ENCODE data around the gene PRRT1.

GRCh38 chr6:32123681-32124080 lies 28.1 kb downstream of the PRRT1 start:
- TF ChIP-seq CTCF (IDR thresholded peaks at IDR 0.05) (no peak), POLR2A (IDR thresholded peaks at IDR 0.05) (no peak), EP300 (IDR thresholded peaks at IDR 0.05) (no peak), POLR2AphosphoS5 (IDR thresholded peaks at IDR 0.05) (no peak)

Measured in upper lobe of left lung (tissue), 4 donors.